A549 (cell line): ENCODE results near the gene C10orf90.

Experiments
- NR3C1 ChIP-seq: fragments of >200 bp; sonication (Bioruptor Twin); formaldehyde crosslinking; IDR thresholded peaks from 3 replicates; pipeline ENCODE4 v1.6.1; 2017
- TF ChIP-seq, protein P1 (sequence below): fragments of 150-350 bp; IDR thresholded peaks from 2 replicates; pipeline ENCODE4 v1.6.1; 2014; ENCODE audit warnings: low read depth, mild to moderate bottlenecking, low read length

DNA sequence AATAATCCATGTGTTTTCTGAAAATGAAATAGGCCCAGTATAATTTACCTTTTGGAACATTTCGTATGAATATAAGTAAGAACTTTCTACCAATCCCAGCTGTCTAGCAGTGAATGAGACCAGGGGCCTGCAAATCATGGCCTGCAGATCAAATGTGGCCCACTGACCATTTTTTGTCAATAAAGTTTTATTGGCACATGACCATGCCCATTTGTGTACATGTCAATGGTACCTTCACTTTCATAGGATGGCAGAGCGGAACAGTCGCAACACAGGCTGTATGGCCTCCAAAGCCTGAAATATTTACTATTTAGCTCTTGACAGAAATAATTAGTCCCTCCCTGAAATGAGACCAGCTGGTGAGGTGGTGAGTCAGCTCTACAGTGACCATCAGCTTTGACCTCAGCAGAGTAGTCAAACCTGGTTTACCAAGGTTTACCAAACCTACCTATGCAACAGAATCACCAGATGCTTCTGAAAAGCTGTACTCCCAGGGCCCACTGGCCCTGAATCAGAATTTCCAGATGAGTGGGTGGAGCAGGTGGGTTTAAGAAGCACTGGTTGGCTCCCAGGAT is 13.8 kb upstream of the C10orf90 start:
- TF ChIP-seq, protein P1, sequence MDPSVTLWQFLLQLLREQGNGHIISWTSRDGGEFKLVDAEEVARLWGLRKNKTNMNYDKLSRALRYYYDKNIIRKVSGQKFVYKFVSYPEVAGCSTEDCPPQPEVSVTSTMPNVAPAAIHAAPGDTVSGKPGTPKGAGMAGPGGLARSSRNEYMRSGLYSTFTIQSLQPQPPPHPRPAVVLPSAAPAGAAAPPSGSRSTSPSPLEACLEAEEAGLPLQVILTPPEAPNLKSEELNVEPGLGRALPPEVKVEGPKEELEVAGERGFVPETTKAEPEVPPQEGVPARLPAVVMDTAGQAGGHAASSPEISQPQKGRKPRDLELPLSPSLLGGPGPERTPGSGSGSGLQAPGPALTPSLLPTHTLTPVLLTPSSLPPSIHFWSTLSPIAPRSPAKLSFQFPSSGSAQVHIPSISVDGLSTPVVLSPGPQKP = no peak
- no peak for TF ChIP-seq NR3C1
